ENCODE results near the gene CHKB.

Gene CHKB

GRCh38 chr22:50570861-50571260 lies 11.8 kb downstream of the CHKB start:
- DNase-seq (ENCODE audit: extremely low read depth, low read depth): no peak
- TF ChIP-seq, protein P1, sequence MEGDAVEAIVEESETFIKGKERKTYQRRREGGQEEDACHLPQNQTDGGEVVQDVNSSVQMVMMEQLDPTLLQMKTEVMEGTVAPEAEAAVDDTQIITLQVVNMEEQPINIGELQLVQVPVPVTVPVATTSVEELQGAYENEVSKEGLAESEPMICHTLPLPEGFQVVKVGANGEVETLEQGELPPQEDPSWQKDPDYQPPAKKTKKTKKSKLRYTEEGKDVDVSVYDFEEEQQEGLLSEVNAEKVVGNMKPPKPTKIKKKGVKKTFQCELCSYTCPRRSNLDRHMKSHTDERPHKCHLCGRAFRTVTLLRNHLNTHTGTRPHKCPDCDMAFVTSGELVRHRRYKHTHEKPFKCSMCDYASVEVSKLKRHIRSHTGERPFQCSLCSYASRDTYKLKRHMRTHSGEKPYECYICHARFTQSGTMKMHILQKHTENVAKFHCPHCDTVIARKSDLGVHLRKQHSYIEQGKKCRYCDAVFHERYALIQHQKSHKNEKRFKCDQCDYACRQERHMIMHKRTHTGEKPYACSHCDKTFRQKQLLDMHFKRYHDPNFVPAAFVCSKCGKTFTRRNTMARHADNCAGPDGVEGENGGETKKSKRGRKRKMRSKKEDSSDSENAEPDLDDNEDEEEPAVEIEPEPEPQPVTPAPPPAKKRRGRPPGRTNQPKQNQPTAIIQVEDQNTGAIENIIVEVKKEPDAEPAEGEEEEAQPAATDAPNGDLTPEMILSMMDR (IDR thresholded peaks at IDR 0.05; ENCODE audit: low read depth, low read length): no peak

DNA sequence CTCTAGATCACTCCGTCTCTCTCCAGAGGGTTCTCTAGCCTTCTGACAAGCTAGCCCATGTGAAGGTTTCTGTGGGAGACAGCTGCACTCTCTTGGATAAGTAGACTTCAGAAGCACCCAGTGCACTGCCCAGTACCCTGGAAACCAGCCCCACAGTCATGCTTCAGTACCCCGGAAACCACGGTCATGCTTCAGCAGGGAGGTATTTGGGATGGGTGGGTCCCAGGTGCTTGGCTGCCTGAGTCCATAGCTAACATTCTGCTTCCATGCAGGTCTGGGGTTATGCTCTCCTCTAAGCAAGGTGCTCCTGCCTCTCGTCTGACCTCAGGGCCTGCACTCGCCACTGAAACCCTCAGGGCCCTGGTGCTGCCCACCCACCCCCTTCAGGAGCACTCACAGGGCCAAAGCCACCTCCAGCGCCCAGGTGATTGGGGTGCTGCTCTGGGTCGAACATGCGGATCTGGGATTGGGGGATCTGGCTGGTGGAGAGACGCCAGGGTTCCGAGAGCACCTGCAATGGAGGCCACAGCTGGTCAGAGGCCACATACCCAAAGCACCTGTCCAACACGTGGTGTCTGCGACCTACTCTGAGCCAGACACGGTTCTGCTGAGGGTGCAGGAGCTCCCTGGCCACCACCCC lies 12.6 kb downstream of the CHKB start:
- DNase-seq (ENCODE audit: extremely low read depth, low read depth): no peak
- TF ChIP-seq, protein P1 (IDR thresholded peaks at IDR 0.05; ENCODE audit: low read depth, low read length): no peak

DNA sequence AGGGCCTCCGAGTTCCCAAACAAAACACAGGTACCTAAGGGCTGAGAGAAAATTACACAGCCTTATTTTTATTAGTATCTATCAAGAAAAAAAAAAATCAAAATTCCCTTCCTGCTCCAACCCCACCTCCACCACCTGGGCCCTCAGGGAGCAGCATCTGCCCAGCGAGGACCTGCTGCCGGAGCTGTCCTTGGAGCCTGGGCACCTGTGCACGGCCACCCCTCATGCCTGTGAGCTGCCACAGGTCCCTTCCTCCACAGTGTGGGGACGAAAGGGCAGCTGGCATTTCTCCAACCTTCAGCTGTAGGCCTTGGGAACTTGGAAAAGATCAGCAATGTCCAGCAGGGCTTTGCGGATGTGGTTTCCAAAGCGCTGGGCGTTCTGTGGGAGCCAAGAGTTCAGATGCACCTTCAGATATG lies 13.6 kb downstream of the CHKB start:
- TF ChIP-seq, protein P1 (IDR thresholded peaks at IDR 0.05; ENCODE audit: low read depth, low read length): no peak
- DNase-seq (ENCODE audit: extremely low read depth, low read depth): no peak

DNA sequence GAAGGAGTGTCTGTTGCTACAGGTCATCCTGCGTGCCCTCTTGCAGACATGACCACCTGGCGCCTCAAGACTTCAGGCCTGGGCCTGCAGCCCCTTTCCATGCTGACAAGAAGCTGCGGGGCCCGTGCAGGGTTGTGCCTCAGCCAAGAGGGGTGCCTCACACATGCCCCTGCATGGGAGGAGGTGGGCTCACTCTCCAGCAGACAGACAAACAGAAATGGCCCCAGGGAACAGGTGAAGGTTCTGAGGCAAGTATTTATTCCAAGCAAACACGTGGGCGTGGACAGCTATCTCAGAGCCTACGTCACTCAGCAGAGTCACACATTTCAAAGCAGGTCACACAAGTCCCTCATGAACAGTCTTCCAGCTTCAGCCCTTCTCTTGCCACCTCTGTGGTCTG lies 14.0 kb downstream of the CHKB start:
- no peak for DNase-seq (ENCODE audit: extremely low read depth, low read depth)
- TF ChIP-seq, protein P1 (IDR thresholded peaks at IDR 0.05; ENCODE audit: low read depth, low read length): no peak

DNA sequence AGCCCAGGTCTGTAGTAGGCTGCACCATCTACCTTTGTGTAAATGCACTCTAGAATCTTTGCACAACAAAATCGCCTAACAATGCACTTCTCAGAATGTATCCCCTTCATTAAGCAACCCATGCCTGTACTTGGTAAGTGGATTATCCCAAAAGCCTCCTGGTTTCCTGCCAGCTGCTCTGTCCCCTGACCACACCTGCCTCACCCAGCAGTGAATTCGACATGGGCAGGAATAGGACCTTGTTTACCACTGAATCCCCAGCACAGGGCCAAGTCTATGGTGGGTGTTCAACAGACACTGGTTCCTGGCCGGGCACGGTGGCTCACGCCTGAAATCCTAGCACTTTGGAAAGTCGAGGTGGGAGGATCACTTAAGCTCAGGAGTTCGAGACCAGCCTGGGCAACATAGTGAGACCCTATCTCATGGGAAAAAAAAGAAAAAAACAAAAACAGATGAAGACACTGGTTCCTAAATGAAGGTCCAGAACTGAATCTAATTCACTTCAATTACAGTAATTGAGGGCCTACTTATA lies 14.9 kb downstream of the CHKB start:
- DNase-seq (ENCODE audit: extremely low read depth, low read depth): no peak

GRCh38 chr22:50564289-50564688 lies 18.4 kb downstream of the CHKB start:
- no peak for DNase-seq (ENCODE audit: extremely low read depth, low read depth)
- TF ChIP-seq, protein P1 (IDR thresholded peaks at IDR 0.05; ENCODE audit: low read depth, low read length): no peak

More for the DNA sequence above, 14.9 kb downstream of the CHKB start:
- TF ChIP-seq, protein P1 (IDR thresholded peaks at IDR 0.05; ENCODE audit: low read depth, low read length): no peak

DNA sequence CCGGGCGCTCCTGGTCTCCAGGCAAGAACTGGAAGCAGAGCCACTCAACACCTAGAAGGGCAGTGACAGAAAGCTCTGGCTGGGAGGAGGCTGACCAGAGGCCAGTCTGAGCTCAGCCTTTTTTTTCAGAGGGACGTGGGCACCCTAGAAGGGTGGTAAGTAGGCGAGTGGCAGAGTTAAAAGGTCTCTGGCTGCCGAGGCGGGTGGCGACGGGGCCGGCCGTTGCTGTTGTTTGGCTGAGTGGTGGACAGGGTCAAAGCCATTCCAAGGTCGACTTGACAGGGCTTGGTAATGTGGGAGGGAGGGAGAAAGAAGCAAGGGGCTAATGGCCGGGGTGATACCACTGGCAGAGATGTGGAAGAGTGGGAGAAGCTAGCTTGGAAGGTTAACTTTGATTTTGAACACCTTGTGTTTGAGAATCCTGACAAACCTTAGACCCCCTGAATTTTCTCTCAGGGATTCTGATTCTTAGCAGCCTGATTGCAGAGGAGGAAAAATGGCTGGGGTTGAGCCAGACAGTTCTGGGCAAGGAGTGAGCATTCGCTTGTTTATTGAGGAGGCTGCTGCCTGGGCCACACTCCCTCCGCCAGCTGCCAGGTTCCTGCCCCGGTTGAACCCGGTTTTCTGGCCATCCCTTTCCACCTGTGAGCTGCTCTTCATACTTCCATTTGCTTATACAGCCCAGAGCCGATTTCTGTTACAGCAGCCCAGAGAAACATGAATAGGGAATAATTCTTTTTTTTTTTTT lies 19.1 kb downstream of the CHKB start:
- TF ChIP-seq, protein P1 (IDR thresholded peaks at IDR 0.05; ENCODE audit: low read depth, low read length): no peak
- DNase-seq (ENCODE audit: extremely low read depth, low read depth): no peak

All from AG09319 (cell line).